GM12865 (cell line): ENCODE data around the gene DCAF7.

Experiments
- DNase-seq: peaks from one replicate; pipeline ENCODE4 v3.0.0; 2010; ENCODE audit warnings: low read depth
- H3K4me3 ChIP-seq: 2 replicates; pipeline ENCODE4 v1.5.1; 2011; ENCODE audit warnings: mild to moderate bottlenecking, low read depth, low read length, control low read depth
- TF ChIP-seq, protein P1 (sequence below): IDR thresholded peaks from 2 replicates; pipeline ENCODE4 v1.5.1; 2011; ENCODE audit warnings: low read length, control low read depth, low read depth, inconsistent platforms; ENCODE audit not compliant: insufficient read depth; ENCODE audit errors: missing control alignments

DCAF7 gene

DNA sequence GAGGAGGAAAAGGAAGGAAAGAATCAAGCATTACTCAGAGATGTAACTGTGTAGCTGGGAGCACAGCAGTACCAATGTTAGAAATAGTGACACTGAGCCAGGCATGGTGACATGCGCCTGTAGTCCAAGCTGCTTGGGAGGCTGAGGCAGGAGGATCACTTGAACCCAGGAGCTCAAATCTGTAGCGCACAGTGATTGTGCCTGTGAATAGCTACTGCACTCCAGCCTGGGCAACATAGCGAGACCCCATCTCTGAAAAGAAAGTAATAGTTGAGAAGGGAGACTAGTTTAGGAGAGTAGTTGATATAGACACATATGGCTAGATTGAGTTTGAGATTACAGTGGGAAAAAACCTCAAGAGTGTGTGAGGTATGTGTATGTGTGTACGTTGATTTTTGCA is 89.8 kb downstream of the DCAF7 start:
- DNase-seq, result no peak
- TF ChIP-seq, protein P1, sequence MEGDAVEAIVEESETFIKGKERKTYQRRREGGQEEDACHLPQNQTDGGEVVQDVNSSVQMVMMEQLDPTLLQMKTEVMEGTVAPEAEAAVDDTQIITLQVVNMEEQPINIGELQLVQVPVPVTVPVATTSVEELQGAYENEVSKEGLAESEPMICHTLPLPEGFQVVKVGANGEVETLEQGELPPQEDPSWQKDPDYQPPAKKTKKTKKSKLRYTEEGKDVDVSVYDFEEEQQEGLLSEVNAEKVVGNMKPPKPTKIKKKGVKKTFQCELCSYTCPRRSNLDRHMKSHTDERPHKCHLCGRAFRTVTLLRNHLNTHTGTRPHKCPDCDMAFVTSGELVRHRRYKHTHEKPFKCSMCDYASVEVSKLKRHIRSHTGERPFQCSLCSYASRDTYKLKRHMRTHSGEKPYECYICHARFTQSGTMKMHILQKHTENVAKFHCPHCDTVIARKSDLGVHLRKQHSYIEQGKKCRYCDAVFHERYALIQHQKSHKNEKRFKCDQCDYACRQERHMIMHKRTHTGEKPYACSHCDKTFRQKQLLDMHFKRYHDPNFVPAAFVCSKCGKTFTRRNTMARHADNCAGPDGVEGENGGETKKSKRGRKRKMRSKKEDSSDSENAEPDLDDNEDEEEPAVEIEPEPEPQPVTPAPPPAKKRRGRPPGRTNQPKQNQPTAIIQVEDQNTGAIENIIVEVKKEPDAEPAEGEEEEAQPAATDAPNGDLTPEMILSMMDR, result no peak

DNA sequence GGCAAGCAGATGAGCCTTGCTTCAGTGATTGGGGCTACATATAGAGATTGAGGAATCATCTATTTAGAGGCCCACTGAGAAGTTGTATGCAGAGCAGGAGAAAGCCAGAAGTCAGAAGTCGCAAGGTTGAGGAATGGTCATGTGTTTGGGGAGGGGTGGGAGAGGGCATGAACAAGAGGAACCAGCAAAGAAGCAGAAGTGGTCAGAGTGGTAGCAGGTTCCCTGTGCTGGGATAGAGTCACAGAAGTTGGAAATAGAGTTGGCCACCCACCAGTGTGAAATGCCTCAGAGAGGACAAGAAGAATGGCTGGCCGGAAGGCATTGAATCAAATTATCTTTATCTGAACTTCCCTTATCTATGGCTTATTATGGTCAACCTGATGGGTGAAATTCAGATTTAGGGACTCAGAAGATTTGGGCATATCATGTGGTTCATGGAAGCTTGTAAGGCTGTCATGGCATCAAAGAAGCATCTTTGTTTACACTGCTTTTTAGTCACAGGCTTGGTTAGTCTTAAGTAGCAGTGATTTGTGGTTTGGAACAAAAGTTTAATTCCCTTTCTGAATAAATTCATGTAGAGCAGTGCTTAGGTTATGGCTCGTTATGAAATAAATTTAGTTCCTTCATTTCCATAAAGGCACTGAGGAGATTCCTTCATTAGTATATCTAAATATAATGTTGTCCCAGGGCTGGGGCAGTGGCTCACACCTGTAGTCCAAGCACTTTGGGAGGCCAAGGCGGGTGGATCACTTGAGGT is 91.6 kb downstream of the DCAF7 start:
- no peak for DNase-seq
- no peak overlapping the region for H3K4me3 ChIP-seq
- TF ChIP-seq, protein P1, result no peak

More for the DNA sequence above, 89.8 kb downstream of the DCAF7 start:
- H3K4me3 ChIP-seq, result no peak overlapping the region
